Mesenchymal stem cell (in vitro differentiated cells and primary cell): ENCODE measurements around the gene PIK3CB.

ENCODE experiments used
- DNase-seq: peaks from one replicate; pipeline ENCODE4 v3.0.0-alpha.2; 2013
- H2AFZ ChIP-seq: one replicate; pipeline ENCODE4 v1.6.1; 2013; ENCODE audit warnings: low read depth, mild to moderate bottlenecking, control low read depth, inconsistent platforms, low read length, moderate library complexity
- H2AK5ac ChIP-seq: 2 replicates; pipeline ENCODE4 v1.6.1; 2013; ENCODE audit warnings: low read length, moderate library complexity, mild to moderate bottlenecking, inconsistent platforms; ENCODE audit not compliant: severe bottlenecking
- H2BK120ac ChIP-seq: one replicate; pipeline ENCODE4 v1.6.1; 2013; ENCODE audit warnings: low read depth, mild to moderate bottlenecking, inconsistent platforms, low read length, moderate library complexity
- H2BK12ac ChIP-seq, 2 experiments: one replicate each; pipeline ENCODE4 v1.6.1; 2013; ENCODE audit warnings: inconsistent platforms in 2 of 2, low read length in 2 of 2, mild to moderate bottlenecking in 2 of 2, moderate library complexity in 2 of 2, control low read depth in 1 of 2
- H2BK15ac ChIP-seq: one replicate; pipeline ENCODE4 v1.6.1; 2013; ENCODE audit warnings: mild to moderate bottlenecking, low read depth, inconsistent platforms; ENCODE audit not compliant: poor library complexity, severe bottlenecking
- H2BK5ac ChIP-seq: 2 replicates; pipeline ENCODE4 v1.6.1; 2013; ENCODE audit warnings: low read depth, mild to moderate bottlenecking, low read length, control low read depth, inconsistent platforms; ENCODE audit not compliant: poor library complexity, severe bottlenecking
- H3K14ac ChIP-seq, 2 experiments: one replicate each; pipeline ENCODE4 v1.6.1; 2013; ENCODE audit warnings: inconsistent platforms in 2 of 2, low read length in 2 of 2, control low read depth in 1 of 2, mild to moderate bottlenecking in 1 of 2, moderate library complexity in 1 of 2
- H3K18ac ChIP-seq, 2 experiments: one replicate each; pipeline ENCODE4 v1.6.1; 2013; ENCODE audit warnings: inconsistent platforms in 2 of 2, low read length in 2 of 2, control low read depth in 1 of 2, low read depth in 1 of 2, mild to moderate bottlenecking in 1 of 2
- H3K23ac ChIP-seq, 2 experiments: one replicate each; pipeline ENCODE4 v1.6.1; 2013; ENCODE audit warnings: inconsistent platforms in 2 of 2, low read length in 2 of 2, mild to moderate bottlenecking in 2 of 2, moderate library complexity in 2 of 2, control low read depth in 1 of 2
- H3K27ac ChIP-seq: 2 replicates; pipeline ENCODE4 v1.5.1; 2013; ENCODE audit warnings: mild to moderate bottlenecking, moderate library complexity, low read length, control low read depth, inconsistent platforms; ENCODE audit not compliant: poor library complexity, severe bottlenecking
- H3K27me3 ChIP-seq, 2 experiments: 2 replicates each; pipeline versions ENCODE4 v1.6.1 to v1.7.0; 2013; ENCODE audit warnings: low read length in 2 of 2, mild to moderate bottlenecking in 2 of 2, moderate library complexity in 2 of 2, control low read depth in 1 of 2, inconsistent platforms in 1 of 2; ENCODE audit not compliant: control insufficient read depth in 1 of 2, insufficient read depth in 1 of 2
- H3K36me3 ChIP-seq, 2 experiments: 2 replicates each; pipeline versions ENCODE4 v1.6.1 to v1.7.0; 2013; ENCODE audit warnings: low read length in 2 of 2, control low read depth in 1 of 2, inconsistent platforms in 1 of 2, low read depth in 1 of 2, mild to moderate bottlenecking in 1 of 2; ENCODE audit not compliant: insufficient read depth in 2 of 2, control insufficient read depth in 1 of 2
- H3K4ac ChIP-seq, 2 experiments: one replicate each; pipeline ENCODE4 v1.6.1; 2013; ENCODE audit warnings: inconsistent platforms in 2 of 2, low read length in 2 of 2, mild to moderate bottlenecking in 2 of 2, moderate library complexity in 2 of 2, control low read depth in 1 of 2, low read depth in 1 of 2
- H3K4me1 ChIP-seq: 2 replicates; pipeline ENCODE4 v1.6.1; 2013; ENCODE audit warnings: low read depth, low read length, control low read depth; ENCODE audit not compliant: control insufficient read depth, insufficient read depth
- H3K4me2 ChIP-seq: 2 replicates; pipeline ENCODE4 v1.6.1; 2013; ENCODE audit warnings: low read length, mild to moderate bottlenecking, inconsistent platforms; ENCODE audit not compliant: poor library complexity, severe bottlenecking
- H3K4me3 ChIP-seq, 2 experiments: 2 replicates each; pipeline versions ENCODE4 v1.5.1 to v1.7.0; 2013; ENCODE audit warnings: low read length in 2 of 2, mild to moderate bottlenecking in 2 of 2, control low read depth in 1 of 2, low read depth in 1 of 2; ENCODE audit not compliant: insufficient read depth in 1 of 2
- H3K79me1 ChIP-seq: replicated peaks from 2 replicates; pipeline ENCODE4 v1.6.1; 2013; ENCODE audit warnings: mild to moderate bottlenecking, control low read depth, low read length, inconsistent platforms; ENCODE audit not compliant: poor library complexity, severe bottlenecking
- H3K9ac ChIP-seq: 2 replicates; pipeline ENCODE4 v1.7.0; 2013; ENCODE audit warnings: mild to moderate bottlenecking, low read length, moderate library complexity
- H3K9me3 ChIP-seq: 2 replicates; pipeline ENCODE4 v1.7.0; 2013; ENCODE audit warnings: mild to moderate bottlenecking, low read length; ENCODE audit not compliant: control insufficient read depth
- H4K8ac ChIP-seq: one replicate; pipeline ENCODE4 v1.6.1; 2013; ENCODE audit warnings: inconsistent platforms, mild to moderate bottlenecking, low read length, moderate library complexity
- H4K91ac ChIP-seq: one replicate; pipeline ENCODE4 v1.6.1; 2013; ENCODE audit warnings: mild to moderate bottlenecking, low read length, inconsistent platforms
- WGBS: methylation state at CpG from one replicate; pipeline ENCODE4 v1.1.7; 2013; ENCODE audit warnings: mixed read lengths; 5-methylcytosine and 5-hydroxymethylcytosine counted together

The PIK3CB gene

DNA sequence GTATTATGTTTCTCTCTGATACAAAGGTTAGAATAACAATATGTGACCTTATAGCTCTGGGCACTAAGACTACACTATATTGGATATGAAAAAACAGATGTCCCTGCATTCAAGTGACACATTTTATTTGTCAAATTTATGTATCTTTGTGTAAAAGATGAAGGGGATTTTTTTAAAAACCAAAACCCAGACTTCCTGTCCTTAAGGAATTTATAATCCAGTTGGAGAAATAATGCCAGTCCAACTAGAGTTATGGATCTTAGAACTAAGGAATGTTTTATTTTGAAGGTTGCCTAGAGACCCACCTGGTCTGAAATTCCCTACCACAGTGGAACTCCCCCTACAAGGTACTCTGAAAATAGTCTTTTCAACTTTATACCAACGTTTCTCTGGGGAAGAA is 33.3 kb upstream of the PIK3CB start:
- Histone ChIP-seq H3K27me3 (no peaks in the 10 kb centered on the region), H3K9me3 (no peaks in the 10 kb centered on the region), H3K4ac (no peak overlapping the region), H3K23ac (no peak overlapping the region), H4K8ac (no peak overlapping the region), H2AK5ac (no peak overlapping the region), H2BK12ac (no peak overlapping the region), H3K27ac (no peak overlapping the region), H2BK15ac (no peak overlapping the region), H3K4me1 (peaks cover 7% of the 10 kb centered on the region), H3K4me2 (no peak overlapping the region), H3K14ac (no peak overlapping the region), H3K36me3 (no peaks in the 10 kb centered on the region), H2AFZ (no peak overlapping the region), H3K79me1 (no peaks in the 10 kb centered on the region), H3K18ac (no peak overlapping the region), H2BK5ac (no peak overlapping the region), H3K9ac (no peak overlapping the region), H3K4me3 (no peak overlapping the region), H2BK120ac (no peak overlapping the region), H4K91ac (no peak overlapping the region)
- WGBS = no CpG with 5 or more reads among the region's 1 CpG
- no peak for DNase-seq

DNA sequence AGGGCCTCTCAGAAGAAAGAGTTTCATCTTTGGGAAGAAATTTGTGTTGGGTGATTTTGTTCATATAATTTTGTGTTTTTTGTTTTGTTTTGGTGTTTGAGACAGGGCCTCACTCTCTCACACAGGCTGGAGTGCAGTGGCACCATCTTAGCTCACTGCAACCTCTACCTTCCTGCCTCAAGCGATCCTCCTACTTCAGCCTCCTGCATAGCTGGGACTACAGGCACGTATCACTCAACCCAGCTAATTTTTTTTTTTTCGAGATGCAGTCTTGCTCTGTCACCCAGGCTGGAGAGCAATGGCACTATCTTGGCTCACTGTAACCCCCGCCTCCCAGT is 29.0 kb upstream of the PIK3CB start:
- DNase-seq = no peak
- no peak overlapping the region for H3K4ac ChIP-seq
- no peaks in the 10 kb centered on the region for H3K36me3 ChIP-seq
- H3K9ac ChIP-seq = no peak overlapping the region
- no peaks in the 10 kb centered on the region for H3K79me1 ChIP-seq
- WGBS = 93% methylated on average over 4 of the region's 4 CpGs
- no peaks in the 10 kb centered on the region for H3K27me3 ChIP-seq
- peaks cover 15% of the 10 kb centered on the region for H3K4me1 ChIP-seq
- no peak overlapping the region for H2BK120ac ChIP-seq
- H3K9me3 ChIP-seq = no peaks in the 10 kb centered on the region
- H2AFZ ChIP-seq = no peak overlapping the region
- H4K91ac ChIP-seq = no peak overlapping the region
- peak overlapping the region; percentile 84 for H3K27ac ChIP-seq
- H2BK5ac ChIP-seq = no peak overlapping the region
- no peak overlapping the region for H3K14ac ChIP-seq
- no peak overlapping the region for H4K8ac ChIP-seq
- H3K4me3 ChIP-seq = no peak overlapping the region
- no peak overlapping the region for H3K4me2 ChIP-seq
- no peak overlapping the region for H2BK12ac ChIP-seq
- peak overlapping the region; percentile 32 for H2AK5ac ChIP-seq
- no peak overlapping the region for H3K23ac ChIP-seq
- H2BK15ac ChIP-seq = no peak overlapping the region
- H3K18ac ChIP-seq = no peak overlapping the region

DNA sequence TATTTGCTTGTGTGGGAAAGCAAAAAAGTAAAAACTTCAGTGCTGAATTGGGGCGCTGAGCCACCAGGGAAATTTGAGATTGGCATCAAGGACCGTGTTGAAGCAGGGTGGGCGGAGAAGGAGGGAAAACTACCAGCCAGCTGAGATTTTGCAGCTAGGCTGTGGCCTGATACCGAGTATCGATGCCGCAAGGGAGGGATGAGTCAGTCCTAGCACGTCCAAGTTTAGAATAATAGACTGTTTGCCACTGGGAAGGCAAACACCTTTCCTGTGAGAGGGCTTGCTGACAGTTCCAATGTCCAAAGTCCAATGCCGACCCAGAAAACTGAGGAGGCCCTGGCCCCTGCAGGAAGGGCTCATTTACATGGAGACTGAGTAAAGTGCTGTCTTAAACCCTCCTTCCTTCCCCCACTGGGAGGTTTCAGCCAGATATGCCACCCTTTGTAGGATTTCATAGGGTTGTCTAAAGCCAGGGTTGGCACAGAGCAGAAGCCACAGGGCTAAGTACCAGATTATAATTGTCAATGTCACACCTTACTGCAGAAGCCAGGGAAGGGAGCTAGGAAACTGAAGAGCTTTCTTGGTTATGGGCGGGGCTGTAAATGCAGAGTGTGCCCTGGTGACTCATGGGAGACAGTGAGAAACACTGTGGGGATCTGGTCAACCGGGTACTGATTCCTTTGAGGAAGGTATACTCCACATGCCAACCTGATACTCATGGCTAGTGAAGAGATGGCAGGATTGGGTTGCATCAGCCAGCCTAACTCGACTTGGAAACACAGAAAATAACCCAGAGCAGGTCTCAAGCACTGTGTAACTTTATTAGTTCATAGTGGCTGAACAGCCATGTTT is 28.4 kb upstream of the PIK3CB start:
- no peak overlapping the region for H4K8ac ChIP-seq
- no peak overlapping the region for H2AK5ac ChIP-seq
- H4K91ac ChIP-seq = no peak overlapping the region
- H3K4me3 ChIP-seq = peak overlapping the region in 1 of 2 experiments; percentile 46
- no peak overlapping the region for H3K4me2 ChIP-seq
- no peaks in the 10 kb centered on the region for H3K27me3 ChIP-seq
- H2BK5ac ChIP-seq = peak overlapping the region; percentile 46
- H3K4ac ChIP-seq = no peak overlapping the region
- peak overlapping the region; percentile 43 for H3K9ac ChIP-seq
- H3K14ac ChIP-seq = no peak overlapping the region
- DNase-seq = peak; percentile 60
- H2BK120ac ChIP-seq = no peak overlapping the region
- H3K18ac ChIP-seq = no peak overlapping the region
- peak overlapping the region; percentile 84 for H3K27ac ChIP-seq
- 23% methylated on average over 11 of the region's 11 CpGs for WGBS
- H3K36me3 ChIP-seq = no peaks in the 10 kb centered on the region
- H3K9me3 ChIP-seq = no peaks in the 10 kb centered on the region
- peaks cover 15% of the 10 kb centered on the region for H3K4me1 ChIP-seq
- no peak overlapping the region for H3K23ac ChIP-seq
- no peak overlapping the region for H2AFZ ChIP-seq
- no peak overlapping the region for H2BK12ac ChIP-seq
- H2BK15ac ChIP-seq = no peak overlapping the region
- no peaks in the 10 kb centered on the region for H3K79me1 ChIP-seq

DNA sequence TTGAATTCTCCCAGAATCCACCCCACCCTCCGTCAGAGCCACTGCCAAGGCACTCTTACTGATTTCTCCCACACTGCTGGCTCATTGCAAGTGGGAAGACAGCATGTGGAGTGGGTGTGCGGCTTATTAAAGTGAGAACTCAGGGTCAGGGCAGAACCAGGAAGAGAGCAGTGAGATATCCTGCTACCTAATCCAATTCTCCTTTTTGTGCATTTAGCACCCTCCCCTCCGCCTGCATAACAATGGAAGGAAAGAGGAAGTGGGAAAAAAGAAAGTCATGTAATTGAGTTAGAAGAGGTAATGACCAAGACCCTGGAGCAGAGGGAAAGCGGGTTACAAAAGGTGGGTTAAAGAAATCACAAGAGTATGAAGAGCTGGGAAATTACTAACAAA is 27.8 kb upstream of the PIK3CB start:
- Histone ChIP-seq H3K4me3 (peak overlapping the region in 1 of 2 experiments; percentile 46), H3K4me1 (peaks cover 15% of the 10 kb centered on the region), H3K18ac (no peak overlapping the region), H2BK15ac (no peak overlapping the region), H3K9me3 (no peaks in the 10 kb centered on the region), H3K14ac (no peak overlapping the region), H3K4me2 (no peak overlapping the region), H4K91ac (no peak overlapping the region), H3K23ac (no peak overlapping the region), H2AK5ac (no peak overlapping the region), H2AFZ (no peak overlapping the region), H3K36me3 (no peaks in the 10 kb centered on the region), H3K9ac (peak overlapping the region; percentile 42), H3K79me1 (no peaks in the 10 kb centered on the region), H4K8ac (peak overlapping the region; percentile 8), H2BK120ac (no peak overlapping the region), H3K27me3 (no peaks in the 10 kb centered on the region), H2BK5ac (no peak overlapping the region), H3K4ac (no peak overlapping the region), H2BK12ac (no peak overlapping the region), H3K27ac (peak overlapping the region; percentile 84)
- DNase-seq = no peak
- 53% methylated on average over 2 of the region's 4 CpGs for WGBS
